Right renal cortex interstitium (tissue), 3 donors: Measurements from ENCODE around the gene DHX40. TPM values are rescaled to one million over a fixed set of nuclear protein-coding genes. Genes with fewer than 3 reads are reported as not detected.
"Not testable (repeated sequence)": the region's sequence is repeated elsewhere in the genome, so short reads cannot be mapped to it uniquely, and the experiment has no call there.

Experiments used
- DNase-seq, 3 donors: peaks; one replicate each; pipeline ENCODE4 v3.0.0-alpha.2; 2013; ENCODE audit warnings: low read depth in 3 of 3, low spot score in 2 of 3
- polyA plus RNA-seq, 3 donors: library from polyadenylated mRNA; unstranded; fragments of 120-200 nt; gene quantifications; one replicate each; pipeline ENCODE4 v1.2.1, GENCODE V29; 2013; ENCODE audit not compliant: insufficient read length in 3 of 3

Gene DHX40
- polyA plus RNA-seq, 3 donors, result 84.4 to 98.6 (median 90.5) TPM

- DNase-seq, result no peak
Measured at GRCh38 chr17:59626756-59627155, 61.3 kb downstream of the DHX40 start.

GRCh38 chr17:59627274-59627673 lies 61.9 kb downstream of the DHX40 start:
- no peak for DNase-seq

- DNase-seq, result no peak
Measured at GRCh38 chr17:59627770-59628171, 62.4 kb downstream of the DHX40 start.

- DNase-seq, result no peak
Measured at GRCh38 chr17:59629174-59629573, 63.8 kb downstream of the DHX40 start.

- DNase-seq, result no peak
Measured at GRCh38 chr17:59631276-59631675, 65.9 kb downstream of the DHX40 start.

- DNase-seq, result no peak
Measured at GRCh38 chr17:59632398-59632797, 67.0 kb downstream of the DHX40 start.

GRCh38 chr17:59633658-59634359 lies 68.4 kb downstream of the DHX40 start:
- no peak for DNase-seq

GRCh38 chr17:59634632-59635541 lies 69.5 kb downstream of the DHX40 start:
- no peak for DNase-seq

GRCh38 chr17:59637611-59638310 lies 72.4 kb downstream of the DHX40 start:
- DNase-seq, result no peak

GRCh38 chr17:59638553-59638952 lies 73.1 kb downstream of the DHX40 start:
- DNase-seq, result no peak

- DNase-seq, result no peak
Measured at GRCh38 chr17:59641799-59642484, 76.5 kb downstream of the DHX40 start.

- DNase-seq, result no peak
Measured at GRCh38 chr17:59642565-59642964, 77.2 kb downstream of the DHX40 start.

GRCh38 chr17:59643159-59644140 lies 78.0 kb downstream of the DHX40 start:
- DNase-seq, result peak in 1 of 3 donors; percentile 31

GRCh38 chr17:59647288-59647687 lies 81.9 kb downstream of the DHX40 start:
- DNase-seq, result no peak

GRCh38 chr17:59649886-59650285 lies 84.5 kb downstream of the DHX40 start:
- DNase-seq, result no peak

- no peak for DNase-seq
Measured at GRCh38 chr17:59650642-59651041, 85.2 kb downstream of the DHX40 start.

GRCh38 chr17:59651346-59651745 lies 85.9 kb downstream of the DHX40 start:
- no peak for DNase-seq

GRCh38 chr17:59652119-59652518 lies 86.7 kb downstream of the DHX40 start:
- no peak for DNase-seq

GRCh38 chr17:59656624-59657023 lies 91.2 kb downstream of the DHX40 start:
- DNase-seq, result not testable (repeated sequence)
